Embryonic facial prominence (tissue), 1 donor: Measurements from ENCODE around the gene ELAVL1.

Source experiments
- DNase-seq: peaks from one replicate; pipeline ENCODE4 v3.0.0-alpha.2; 2016; ENCODE audit errors: extremely low spot score

Gene ELAVL1

GRCh38 chr19:8021374-8021773, 15.9 kb upstream of the ELAVL1 start:
- DNase-seq, result no peak

DNA sequence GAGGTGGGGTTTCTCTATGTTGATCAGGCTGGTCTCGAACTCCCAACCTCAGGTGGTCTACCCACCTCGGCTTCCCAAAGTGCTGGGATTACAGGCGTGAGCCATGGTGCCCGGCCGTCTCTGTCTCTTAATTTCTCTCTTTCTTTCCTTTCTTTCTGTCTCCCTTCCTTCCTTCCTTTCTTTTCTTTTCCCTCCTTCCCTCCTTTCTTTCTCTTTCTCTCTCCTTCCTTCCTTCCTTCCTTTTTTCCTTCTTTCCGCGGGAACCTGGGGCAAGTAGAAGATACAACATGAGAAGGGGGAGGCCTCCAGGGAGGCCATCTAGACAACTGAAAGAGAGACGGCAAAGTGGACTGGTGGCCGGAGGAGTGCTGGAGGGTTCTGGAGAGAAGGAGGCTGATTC, 15.2 kb upstream of the ELAVL1 start:
- DNase-seq, result no peak

DNA sequence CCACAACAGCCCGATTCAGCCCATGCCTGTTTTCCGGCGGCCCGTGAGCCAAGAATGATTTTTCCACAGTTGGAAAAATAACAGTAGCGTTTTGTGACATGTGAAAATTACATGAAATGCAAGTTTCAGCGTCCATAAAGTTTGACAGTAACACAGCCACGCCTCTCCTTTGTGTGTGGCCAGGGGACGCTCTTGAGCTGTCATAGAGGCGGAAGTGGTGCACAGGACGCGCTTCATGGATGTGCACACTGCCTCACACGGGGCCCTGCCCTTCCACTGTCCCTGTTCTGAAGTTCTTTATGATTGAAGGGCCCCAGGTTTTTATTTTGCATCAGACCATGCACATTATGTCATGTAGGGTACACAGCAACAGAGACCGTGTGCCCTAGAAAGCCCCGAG, 12.4 kb upstream of the ELAVL1 start:
- DNase-seq, result no peak

GRCh38 chr19:8004723-8005513, 523 bp downstream of the ELAVL1 start:
- DNase-seq, result no peak

DNA sequence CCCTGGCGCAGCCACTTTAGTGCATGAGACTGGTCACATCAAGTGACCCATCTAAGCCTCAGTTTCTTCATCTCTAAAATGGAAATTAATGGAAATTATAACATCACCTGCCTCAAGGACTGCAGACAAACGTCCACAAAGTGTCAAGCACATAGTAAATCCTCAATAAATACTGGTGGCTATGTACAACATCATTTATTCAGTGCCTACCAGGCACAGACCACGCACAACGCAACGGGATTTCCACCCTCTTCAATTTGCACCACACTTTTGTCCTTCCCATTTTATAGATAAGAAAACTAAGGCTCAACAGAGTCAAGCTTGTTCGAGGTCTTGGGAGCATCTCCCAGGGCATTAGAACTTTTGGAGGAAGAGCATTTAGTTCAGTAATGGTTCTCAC, 1.4 kb downstream of the ELAVL1 start:
- no peak for DNase-seq

DNA sequence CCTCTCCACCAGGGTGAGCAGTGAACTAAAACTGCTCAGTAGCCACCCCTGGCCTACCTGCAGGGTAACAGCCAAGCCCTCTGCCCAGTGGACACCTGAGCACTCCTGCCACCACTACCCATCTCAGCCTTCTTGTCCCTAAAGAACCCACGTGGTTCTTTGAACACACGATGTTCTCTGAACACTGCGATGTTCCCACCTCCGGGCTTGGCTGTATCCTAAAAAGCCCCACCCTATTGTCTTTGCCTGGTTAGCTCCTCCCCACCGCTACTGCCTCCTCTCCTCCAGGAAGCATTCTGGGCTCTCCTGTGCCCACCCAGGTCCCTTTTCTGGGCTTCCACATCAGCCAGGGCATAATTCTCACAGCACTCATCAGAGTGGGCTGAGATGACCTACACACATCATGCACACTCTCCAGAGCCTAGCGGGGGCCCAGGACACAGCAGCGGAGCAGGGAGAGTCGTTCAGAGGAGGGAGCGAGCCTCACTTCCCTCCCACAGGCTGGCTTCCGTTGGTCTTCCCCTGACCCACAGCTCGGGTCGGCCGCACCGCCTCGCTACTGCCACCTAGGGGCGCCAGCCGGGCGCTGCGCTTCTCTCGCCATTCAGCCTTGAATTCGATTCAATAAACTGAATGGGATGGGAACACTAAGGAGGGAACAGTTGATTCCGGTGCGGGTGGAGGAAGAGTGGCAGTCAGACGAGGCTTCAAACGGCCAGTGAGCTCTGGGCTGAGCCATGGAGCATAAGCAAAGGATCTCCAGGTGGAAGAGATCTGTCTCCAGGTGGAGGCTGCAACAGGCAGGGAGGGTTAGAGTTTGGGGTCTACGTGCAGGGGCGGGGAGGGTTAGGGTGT, 3.2 kb downstream of the ELAVL1 start:
- no peak for DNase-seq

- no peak for DNase-seq
Measured at GRCh38 chr19:8001651-8001994, 3.8 kb downstream of the ELAVL1 start.

GRCh38 chr19:8000298-8001038, 5.0 kb downstream of the ELAVL1 start:
- DNase-seq, result no peak

GRCh38 chr19:7999376-7999775, 6.1 kb downstream of the ELAVL1 start:
- DNase-seq, result no peak

DNA sequence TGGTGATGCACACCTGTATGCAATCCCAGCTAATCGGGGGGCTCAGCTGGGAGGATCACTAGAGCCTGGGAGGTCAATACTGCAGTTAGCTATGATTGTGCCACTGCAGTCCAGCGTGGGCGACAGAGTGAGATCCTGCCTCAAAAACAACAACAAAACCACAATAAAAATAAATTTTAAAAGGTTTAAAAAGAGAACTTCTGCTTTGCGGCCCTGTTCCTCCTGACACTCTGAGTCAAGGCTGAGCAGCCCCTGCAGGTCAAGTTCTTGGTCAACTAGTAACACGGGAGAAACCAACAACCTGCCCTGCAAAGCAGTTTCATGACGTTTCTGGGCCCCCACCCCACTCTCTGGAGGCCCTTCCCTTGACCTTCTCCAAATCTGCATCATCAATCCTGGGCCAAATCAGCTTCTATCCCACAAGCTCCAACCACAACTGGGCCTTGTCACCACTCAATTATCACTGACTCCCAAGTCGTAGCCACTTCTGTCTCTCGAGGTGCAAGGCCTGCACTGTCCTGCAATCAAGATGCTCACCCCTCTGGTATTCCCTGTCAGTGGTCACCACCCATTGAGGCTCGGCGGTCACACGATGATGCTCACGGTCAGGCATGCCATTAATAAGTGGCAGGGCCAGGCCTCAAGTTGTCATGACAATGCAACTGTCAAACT, 7.5 kb downstream of the ELAVL1 start:
- no peak for DNase-seq

DNA sequence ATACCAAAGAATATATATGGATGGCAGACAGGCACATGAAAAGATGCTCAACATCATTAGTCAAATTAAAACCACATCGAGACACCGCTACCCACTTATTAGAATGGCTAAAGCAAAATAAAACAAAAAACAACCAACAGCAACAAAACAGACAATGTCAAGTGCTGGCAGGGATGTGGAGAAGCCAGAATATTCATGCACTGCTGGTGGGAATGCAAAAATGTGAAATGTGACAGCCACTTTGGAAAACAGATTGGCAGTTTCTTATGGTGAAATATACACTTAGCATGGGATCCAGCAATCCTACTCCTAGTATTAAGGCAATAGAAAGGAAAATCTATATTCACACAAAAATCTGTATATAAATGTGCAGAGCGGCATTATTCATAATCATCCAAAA, 8.6 kb downstream of the ELAVL1 start:
- no peak for DNase-seq

- no peak for DNase-seq
Measured at GRCh38 chr19:7995810-7996158, 9.7 kb downstream of the ELAVL1 start.

DNA sequence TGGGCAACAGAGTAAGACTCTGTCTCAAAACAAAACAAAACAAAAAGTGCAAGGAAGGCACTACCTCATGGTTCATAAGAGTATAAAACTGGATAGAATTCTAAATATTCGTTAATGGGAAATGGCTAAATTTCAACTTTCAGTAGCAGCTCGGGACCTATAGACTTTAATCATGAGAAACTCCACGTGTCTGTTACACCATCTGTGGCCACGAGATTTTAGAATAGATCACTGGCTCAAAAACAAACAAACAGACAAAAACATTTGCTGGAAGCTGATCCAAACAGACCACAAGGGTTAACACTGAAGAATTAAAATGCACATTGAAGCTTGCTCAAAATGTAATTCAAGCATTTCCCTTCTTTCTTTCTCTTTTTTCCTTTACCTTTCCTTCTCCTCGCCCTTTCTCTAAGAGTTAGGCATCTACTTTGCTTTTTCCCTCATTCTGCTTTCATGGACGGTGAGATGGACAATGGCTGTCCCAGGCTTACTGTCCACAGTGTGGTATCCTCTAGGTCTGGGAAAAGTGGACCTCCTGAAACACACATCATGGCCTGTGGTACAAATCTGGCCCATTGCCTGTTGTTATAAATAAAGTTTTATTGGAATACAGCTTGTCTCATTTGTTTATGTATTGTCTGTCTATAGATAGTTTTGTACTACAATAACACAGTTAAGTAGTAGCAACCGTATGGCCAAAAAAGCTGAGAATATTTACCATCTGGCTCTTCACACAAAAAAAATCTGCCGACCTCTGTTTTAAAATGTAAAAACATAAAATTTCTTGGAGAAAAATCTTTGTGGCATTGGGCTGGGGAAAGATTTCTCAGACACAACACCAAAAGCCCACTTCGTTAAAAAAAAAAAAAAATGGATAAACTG, 10.3 kb downstream of the ELAVL1 start:
- no peak for DNase-seq

- no peak for DNase-seq
Measured at GRCh38 chr19:7994114-7994513, 11.3 kb downstream of the ELAVL1 start.

- DNase-seq, result no peak
Measured at GRCh38 chr19:7993560-7993959, 11.9 kb downstream of the ELAVL1 start.

- DNase-seq, result no peak
Measured at GRCh38 chr19:7992575-7992974, 12.9 kb downstream of the ELAVL1 start.

DNA sequence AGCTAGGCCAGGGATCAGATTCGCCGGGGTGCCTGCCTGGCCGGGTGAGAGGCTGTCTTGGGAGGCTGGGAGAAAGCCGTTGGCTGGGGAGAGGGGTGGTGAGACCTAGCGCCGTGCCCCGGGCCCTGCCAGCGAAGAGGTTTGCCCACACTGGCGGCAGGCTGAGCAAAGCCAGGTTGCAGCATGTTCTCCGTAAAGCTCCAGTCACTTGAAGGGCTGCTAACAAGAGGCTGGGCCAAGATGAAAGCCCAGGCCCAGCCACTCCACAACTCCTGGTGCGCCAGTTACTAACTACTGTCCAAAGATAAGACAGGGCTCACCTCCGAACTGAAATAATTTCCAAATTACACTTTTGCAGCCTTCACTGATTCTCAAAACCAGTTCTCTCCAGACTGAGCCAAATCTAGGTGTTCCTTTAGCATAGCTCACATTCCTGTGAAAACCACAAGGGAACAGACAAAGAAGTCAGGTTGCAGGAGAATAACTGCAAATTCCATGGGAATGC, 16.3 kb downstream of the ELAVL1 start:
- no peak for DNase-seq

- no peak for DNase-seq
Measured at GRCh38 chr19:7988307-7988706, 17.1 kb downstream of the ELAVL1 start.

- no peak for DNase-seq
Measured at GRCh38 chr19:7987114-7987768, 18.2 kb downstream of the ELAVL1 start.
